CD4-positive, alpha-beta T cell treated with Interleukin-1 beta for 1 hour (primary cell): Measurements from ENCODE around the gene TMEM117.

Experiments
- DNase-seq, 2 donors: peaks; one replicate each; pipeline ENCODE4 v3.0.0-alpha.2; 2020 to 2022

The TMEM117 gene

GRCh38 chr12:43835656-43836474, at the start of gene TMEM117:
Gene TMEM117 (plus strand): TSS chr12:43836081.
- DNase-seq = peak; percentile 52 to 65

GRCh38 chr12:43786899-43787693, 48.8 kb upstream of the TMEM117 start:
- DNase-seq = no peak

- DNase-seq = no peak
These were observed 45.9 kb upstream of the TMEM117 start for GRCh38 chr12:43789941-43790340.

- DNase-seq = no peak
These were observed 40.1 kb upstream of the TMEM117 start for GRCh38 chr12:43795716-43796280.

GRCh38 chr12:43797561-43798217, 38.2 kb upstream of the TMEM117 start:
- no peak for DNase-seq

- DNase-seq = peak in 1 of 2 donors; percentile 22
These were observed 30.6 kb upstream of the TMEM117 start for GRCh38 chr12:43805149-43805859.

GRCh38 chr12:43805860-43806736, 29.8 kb upstream of the TMEM117 start, which contains the start of gene TWF1:
Gene TWF1 (minus strand): TSS chr12:43806317. CDS start chr12:43806245, 72 bp downstream.
- peak; percentile 84 to 85 for DNase-seq

GRCh38 chr12:43806737-43807072, 29.2 kb upstream of the TMEM117 start:
- no peak for DNase-seq

GRCh38 chr12:43807386-43807785, 28.5 kb upstream of the TMEM117 start:
- DNase-seq = no peak

- DNase-seq = no peak
These were observed 23.8 kb upstream of the TMEM117 start for GRCh38 chr12:43812057-43812456.

- DNase-seq = no peak
These were observed 23.0 kb upstream of the TMEM117 start for GRCh38 chr12:43812926-43813325.

GRCh38 chr12:43815416-43815815, 20.5 kb upstream of the TMEM117 start:
- no peak for DNase-seq

- no peak for DNase-seq
These were observed 19.7 kb upstream of the TMEM117 start for GRCh38 chr12:43816168-43816567.

GRCh38 chr12:43824207-43824775, 11.6 kb upstream of the TMEM117 start:
- DNase-seq = no peak

GRCh38 chr12:43826681-43827080, 9.2 kb upstream of the TMEM117 start:
- DNase-seq = no peak

GRCh38 chr12:43827093-43827492, 8.8 kb upstream of the TMEM117 start:
- DNase-seq = no peak

GRCh38 chr12:43832463-43833168, 3.3 kb upstream of the TMEM117 start:
- DNase-seq = peak in 1 of 2 donors; percentile 22

- DNase-seq = peak in 1 of 2 donors; percentile 10
These were observed 621 bp upstream of the TMEM117 start for GRCh38 chr12:43835264-43835655.

- DNase-seq = peak in 1 of 2 donors; percentile 21
These were observed 651 bp downstream of the TMEM117 start for GRCh38 chr12:43836475-43836989.

- no peak for DNase-seq
These were observed 4.5 kb downstream of the TMEM117 start for GRCh38 chr12:43840338-43840737.
